GM18873 (cell line): ENCODE measurements around the gene PLEKHA7.
"Not testable (repeated sequence)": the region's sequence is repeated elsewhere in the genome, so short reads cannot be mapped to it uniquely, and the experiment has no call there.

ENCODE experiments used
- ATAC-seq: cut with Tn5 transposase; IDR thresholded peaks from one replicate; pipeline ENCODE4 v1.9.1; 2021; ENCODE audit warnings: mild to moderate bottlenecking, moderate library complexity, moderate number of reproducible peaks; ENCODE audit not compliant: unreplicated experiment, low FRiP score

The PLEKHA7 gene

GRCh38 chr11:16889010-16889409, 125.2 kb downstream of the PLEKHA7 start:
- not testable (repeated sequence) for ATAC-seq

GRCh38 chr11:16887887-16888286, 126.3 kb downstream of the PLEKHA7 start:
- ATAC-seq, result not testable (repeated sequence)

GRCh38 chr11:16883174-16883573, 131.0 kb downstream of the PLEKHA7 start:
- no peak for ATAC-seq

- peak; percentile 50 for ATAC-seq
Observed at GRCh38 chr11:16881766-16882165, 132.4 kb downstream of the PLEKHA7 start.

GRCh38 chr11:16881074-16881709, 133.0 kb downstream of the PLEKHA7 start:
- ATAC-seq, result peak; percentile 68

- no peak for ATAC-seq
Observed at GRCh38 chr11:16880184-16880801, 133.9 kb downstream of the PLEKHA7 start.

- ATAC-seq, result no peak
Observed at GRCh38 chr11:16879690-16880089, 134.5 kb downstream of the PLEKHA7 start.

- ATAC-seq, result no peak
Observed at GRCh38 chr11:16876837-16877236, 137.4 kb downstream of the PLEKHA7 start.

GRCh38 chr11:16876053-16876752, 138.0 kb downstream of the PLEKHA7 start:
- no peak for ATAC-seq

GRCh38 chr11:16874275-16874975, 139.8 kb downstream of the PLEKHA7 start:
- no peak for ATAC-seq

- ATAC-seq, result no peak
Observed at GRCh38 chr11:16873289-16873688, 140.9 kb downstream of the PLEKHA7 start.

GRCh38 chr11:16871368-16871767, 142.8 kb downstream of the PLEKHA7 start:
- no peak for ATAC-seq

GRCh38 chr11:16867097-16867496, 147.1 kb downstream of the PLEKHA7 start:
- ATAC-seq, result no peak

GRCh38 chr11:16864428-16864827, 149.8 kb downstream of the PLEKHA7 start:
- ATAC-seq, result not testable (repeated sequence)

- no peak for ATAC-seq
Observed at GRCh38 chr11:16863389-16863788, 150.8 kb downstream of the PLEKHA7 start.

- no peak for ATAC-seq
Observed at GRCh38 chr11:16862726-16863125, 151.5 kb downstream of the PLEKHA7 start.

- ATAC-seq, result no peak
Observed at GRCh38 chr11:16861862-16862261, 152.4 kb downstream of the PLEKHA7 start.

- no peak for ATAC-seq
Observed at GRCh38 chr11:16860617-16861016, 153.6 kb downstream of the PLEKHA7 start.

GRCh38 chr11:16859651-16860050, 154.6 kb downstream of the PLEKHA7 start:
- no peak for ATAC-seq

- no peak for ATAC-seq
Observed at GRCh38 chr11:16857186-16857585, 157.0 kb downstream of the PLEKHA7 start.

GRCh38 chr11:16856022-16856471, 158.2 kb downstream of the PLEKHA7 start:
- no peak for ATAC-seq
